Stimulated activated CD4-positive, alpha-beta T cell treated with anti-CD3 and anti-CD28 coated beads, Interleukin-4, amount 100 ng/mL, for 4 hours (primary cell): ENCODE results near the gene CCNC.

Experiments used
- DNase-seq, 2 experiments: peaks; one replicate each; pipeline ENCODE4 v3.0.0-alpha.2; 2020

The CCNC gene

GRCh38 chr6:99543968-99544367 is 24.5 kb downstream of the CCNC start:
- DNase-seq = no peak

GRCh38 chr6:99530627-99531026 is 37.8 kb downstream of the CCNC start:
- no peak for DNase-seq

DNA sequence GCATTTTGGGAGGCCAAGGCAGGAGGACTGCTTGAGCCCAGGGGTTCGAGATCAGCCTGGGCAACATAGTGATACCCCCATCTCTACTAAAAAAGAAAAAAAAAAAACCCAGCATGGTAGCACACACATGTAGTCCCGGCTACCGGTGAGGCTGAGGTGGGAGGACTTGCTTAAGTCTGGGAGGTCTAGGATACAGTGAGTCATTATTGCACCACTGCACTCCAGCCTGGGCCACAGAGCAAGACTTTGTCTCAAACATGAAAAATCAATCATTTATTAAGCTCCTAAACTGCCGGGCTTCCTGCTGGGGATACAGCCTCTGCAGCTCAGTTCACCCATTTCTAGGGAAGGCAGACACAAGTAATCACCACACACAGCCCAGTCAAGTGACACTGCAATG is 45.9 kb downstream of the CCNC start:
- no peak for DNase-seq

GRCh38 chr6:99521633-99522151 is 46.8 kb downstream of the CCNC start:
- no peak for DNase-seq

DNA sequence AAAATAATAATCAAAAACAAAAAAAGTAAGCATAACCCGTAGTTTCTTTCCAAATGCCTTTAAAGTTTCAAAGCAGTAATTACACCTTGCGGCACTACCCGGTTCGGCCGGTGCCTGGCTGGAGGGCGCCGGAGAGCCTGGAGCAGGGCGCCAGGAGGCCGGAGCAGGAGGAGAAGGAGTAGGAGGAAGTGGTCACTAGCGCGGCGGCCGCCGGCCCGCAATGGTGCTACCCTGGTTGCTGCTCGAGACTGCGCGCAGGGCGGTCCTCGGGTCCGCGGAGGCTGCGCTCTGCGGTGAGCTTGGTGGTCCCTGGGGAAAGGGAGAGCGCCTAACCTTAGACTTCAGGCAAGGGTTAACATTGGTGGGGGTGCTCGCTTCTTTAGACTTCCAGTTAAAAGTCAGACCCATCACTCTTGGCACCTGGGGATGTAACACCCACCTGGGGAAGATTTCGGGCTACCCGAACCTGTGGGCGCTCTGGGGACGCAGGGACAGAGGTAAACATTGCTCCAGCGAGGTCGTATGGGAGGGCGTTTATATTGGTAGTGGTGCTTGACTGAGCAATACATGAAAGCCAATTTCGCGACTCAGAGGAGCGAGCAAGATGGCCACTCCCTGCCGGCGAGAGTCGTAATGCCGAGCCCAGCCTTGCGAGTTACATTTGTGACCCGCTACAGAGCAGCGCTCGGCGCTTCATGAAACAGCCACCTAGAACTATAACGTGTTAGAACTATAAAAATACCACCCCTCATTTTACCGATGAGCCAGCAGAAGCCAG is 47.4 kb downstream of the CCNC start:
- DNase-seq = peak; percentile 35 to 57

GRCh38 chr6:99519446-99519845 is 49.0 kb downstream of the CCNC start:
- DNase-seq = no peak

DNA sequence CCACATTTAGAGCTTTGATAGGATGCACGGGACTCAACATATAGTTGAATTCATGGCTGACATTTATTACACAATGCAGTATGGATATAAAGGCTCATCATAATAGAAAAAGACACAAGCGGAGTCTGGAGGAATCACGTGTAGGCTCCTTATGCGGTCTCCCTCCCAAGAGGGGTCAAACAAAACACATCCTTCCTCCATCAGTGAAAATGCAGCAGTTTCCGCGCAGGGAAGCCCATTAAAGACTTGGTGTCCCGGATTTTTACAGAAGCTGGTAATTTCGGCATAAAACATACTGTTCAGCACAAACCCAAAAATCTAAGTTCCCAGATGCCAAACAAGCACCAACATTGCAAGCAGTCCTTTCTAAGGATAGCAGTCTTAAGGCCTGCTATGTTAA is 54.4 kb downstream of the CCNC start:
- no peak for DNase-seq

DNA sequence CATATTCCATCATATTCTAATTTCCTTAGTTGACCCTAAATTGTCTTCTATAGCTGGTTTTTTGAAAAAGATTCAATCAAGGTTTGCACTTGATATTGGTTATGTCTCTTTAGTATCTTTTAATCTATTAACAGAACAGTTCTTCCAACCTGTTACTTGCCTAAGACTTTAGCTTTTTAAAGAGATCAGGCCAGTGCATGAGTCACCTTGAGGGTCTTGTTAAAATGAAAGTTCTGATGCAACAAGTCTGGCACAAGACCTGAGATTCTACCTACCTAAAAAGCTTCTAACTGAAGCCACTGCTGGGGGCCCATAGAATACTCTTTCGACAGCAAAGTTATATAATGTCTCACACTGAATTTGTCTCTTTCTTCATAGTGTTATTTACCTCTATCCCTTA is 56.4 kb downstream of the CCNC start:
- DNase-seq = no peak

GRCh38 chr6:99507648-99508047 is 60.8 kb downstream of the CCNC start:
- no peak for DNase-seq

DNA sequence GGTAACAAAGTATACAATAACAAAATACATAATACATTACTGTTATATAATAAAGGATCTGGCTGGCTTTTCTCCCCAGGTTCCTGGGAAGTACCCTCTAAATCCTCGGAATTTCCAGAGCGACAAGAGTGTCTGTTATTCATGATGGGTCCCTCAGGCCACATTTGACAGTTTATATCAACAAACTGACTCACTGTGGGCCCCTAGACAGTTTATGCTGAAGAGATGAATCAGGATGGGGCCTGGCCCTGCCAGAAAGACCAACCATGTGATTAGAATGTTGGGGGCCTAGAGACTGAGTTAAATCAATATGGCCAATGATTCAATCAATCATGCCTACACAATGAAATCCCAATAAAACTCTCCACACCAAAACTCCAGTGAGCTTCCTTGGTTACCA is 66.7 kb downstream of the CCNC start:
- no peak for DNase-seq

- DNase-seq = no peak
Measured at GRCh38 chr6:99498421-99498820, 70.0 kb downstream of the CCNC start.

- DNase-seq = no peak
Measured at GRCh38 chr6:99495466-99495865, 73.0 kb downstream of the CCNC start.
